Measurements from ENCODE around the gene CDKL4.

The CDKL4 gene

GRCh38 chr2:39275016-39275415, 31.2 kb upstream of the CDKL4 start:
- no peak for ATAC-seq
- TF ChIP-seq PATZ1 (CRISPR knock-in tag; IDR thresholded peaks at IDR 0.05; ENCODE audit: borderline replicate concordance) (no peak), ZFP3 (CRISPR knock-in tag; IDR thresholded peaks at IDR 0.05) (no peak), ESRRG (CRISPR knock-in tag; IDR thresholded peaks at IDR 0.05) (no peak), POU6F1 (CRISPR knock-in tag; IDR thresholded peaks at IDR 0.05; ENCODE audit: borderline replicate concordance, low read depth) (no peak), TCF4 (CRISPR knock-in tag; IDR thresholded peaks at IDR 0.05; ENCODE audit: borderline replicate concordance) (no peak), PPARA (CRISPR knock-in tag; IDR thresholded peaks at IDR 0.05; ENCODE audit: borderline replicate concordance) (no peak), OSR1 (CRISPR knock-in tag; IDR thresholded peaks at IDR 0.05) (no peak), ISL1 (CRISPR knock-in tag; IDR thresholded peaks at IDR 0.05) (no peak), ZC3H10 (CRISPR knock-in tag; IDR thresholded peaks at IDR 0.05) (no peak), SNAI2 (CRISPR knock-in tag; IDR thresholded peaks at IDR 0.05) (no peak), ZNF70 (CRISPR knock-in tag; IDR thresholded peaks at IDR 0.05) (no peak), CREB5 (CRISPR knock-in tag; IDR thresholded peaks at IDR 0.05; ENCODE audit: low read depth) (no peak), RARB (CRISPR knock-in tag; IDR thresholded peaks at IDR 0.05) (no peak), CSDC2 (CRISPR knock-in tag; IDR thresholded peaks at IDR 0.05) (no peak), ZFP30 (CRISPR knock-in tag; IDR thresholded peaks at IDR 0.05) (no peak), BACH2 (CRISPR knock-in tag; IDR thresholded peaks at IDR 0.05; ENCODE audit: borderline replicate concordance) (no peak), TOX (CRISPR knock-in tag; IDR thresholded peaks at IDR 0.05; ENCODE audit: borderline replicate concordance) (no peak), ZNF8 (CRISPR knock-in tag; IDR thresholded peaks at IDR 0.05) (no peak), ARNTL (CRISPR knock-in tag; IDR thresholded peaks at IDR 0.05; ENCODE audit: borderline replicate concordance, low read depth) (no peak)

GRCh38 chr2:39269941-39270340, 26.2 kb upstream of the CDKL4 start:
- ATAC-seq = no peak
- TF ChIP-seq ZFP30 (CRISPR knock-in tag; IDR thresholded peaks at IDR 0.05) = no peak
- no peak for TF ChIP-seq CSRNP3 (CRISPR knock-in tag; IDR thresholded peaks at IDR 0.05)
- no peak for TF ChIP-seq CSDC2 (CRISPR knock-in tag; IDR thresholded peaks at IDR 0.05)
- TF ChIP-seq ZNF8 (CRISPR knock-in tag; IDR thresholded peaks at IDR 0.05) = no peak
- TF ChIP-seq ARNTL (CRISPR knock-in tag; IDR thresholded peaks at IDR 0.05; ENCODE audit: borderline replicate concordance, low read depth) = no peak
- TF ChIP-seq ZC3H10 (CRISPR knock-in tag; IDR thresholded peaks at IDR 0.05) = no peak
- TF ChIP-seq POU6F1 (CRISPR knock-in tag; IDR thresholded peaks at IDR 0.05; ENCODE audit: borderline replicate concordance, low read depth) = no peak
- TF ChIP-seq CREB5 (CRISPR knock-in tag; IDR thresholded peaks at IDR 0.05; ENCODE audit: low read depth) = no peak
- TF ChIP-seq ZFP3 (CRISPR knock-in tag; IDR thresholded peaks at IDR 0.05) = no peak
- no peak for TF ChIP-seq ZNF70 (CRISPR knock-in tag; IDR thresholded peaks at IDR 0.05)

- no peak for ATAC-seq
- TF ChIP-seq SNAI2 (CRISPR knock-in tag; IDR thresholded peaks at IDR 0.05) (no peak), ZC3H10 (CRISPR knock-in tag; IDR thresholded peaks at IDR 0.05) (no peak), CSRNP3 (CRISPR knock-in tag; IDR thresholded peaks at IDR 0.05) (no peak), CREB5 (CRISPR knock-in tag; IDR thresholded peaks at IDR 0.05; ENCODE audit: low read depth) (no peak), GLIS3 (CRISPR knock-in tag; IDR thresholded peaks at IDR 0.05) (no peak), CSDC2 (CRISPR knock-in tag; IDR thresholded peaks at IDR 0.05) (no peak), TSHZ2 (CRISPR knock-in tag; IDR thresholded peaks at IDR 0.05) (no peak)
These were observed 23.2 kb upstream of the CDKL4 start for GRCh38 chr2:39266916-39267434.

Measured in SK-N-SH treated with all-trans-retinoic acid at 6 μM for 48 hours (cell line).